Inferior parietal cortex (tissue), 1 donor: ENCODE data around the gene XYLT1.
"Not testable (repeated sequence)": the region's sequence is repeated elsewhere in the genome, so short reads cannot be mapped to it uniquely, and the experiment has no call there.

Experiments
- DNase-seq: peaks from one replicate; pipeline ENCODE4 v3.0.0-alpha.2; 2016; ENCODE audit errors: extremely low spot score

XYLT1 gene, protein sequence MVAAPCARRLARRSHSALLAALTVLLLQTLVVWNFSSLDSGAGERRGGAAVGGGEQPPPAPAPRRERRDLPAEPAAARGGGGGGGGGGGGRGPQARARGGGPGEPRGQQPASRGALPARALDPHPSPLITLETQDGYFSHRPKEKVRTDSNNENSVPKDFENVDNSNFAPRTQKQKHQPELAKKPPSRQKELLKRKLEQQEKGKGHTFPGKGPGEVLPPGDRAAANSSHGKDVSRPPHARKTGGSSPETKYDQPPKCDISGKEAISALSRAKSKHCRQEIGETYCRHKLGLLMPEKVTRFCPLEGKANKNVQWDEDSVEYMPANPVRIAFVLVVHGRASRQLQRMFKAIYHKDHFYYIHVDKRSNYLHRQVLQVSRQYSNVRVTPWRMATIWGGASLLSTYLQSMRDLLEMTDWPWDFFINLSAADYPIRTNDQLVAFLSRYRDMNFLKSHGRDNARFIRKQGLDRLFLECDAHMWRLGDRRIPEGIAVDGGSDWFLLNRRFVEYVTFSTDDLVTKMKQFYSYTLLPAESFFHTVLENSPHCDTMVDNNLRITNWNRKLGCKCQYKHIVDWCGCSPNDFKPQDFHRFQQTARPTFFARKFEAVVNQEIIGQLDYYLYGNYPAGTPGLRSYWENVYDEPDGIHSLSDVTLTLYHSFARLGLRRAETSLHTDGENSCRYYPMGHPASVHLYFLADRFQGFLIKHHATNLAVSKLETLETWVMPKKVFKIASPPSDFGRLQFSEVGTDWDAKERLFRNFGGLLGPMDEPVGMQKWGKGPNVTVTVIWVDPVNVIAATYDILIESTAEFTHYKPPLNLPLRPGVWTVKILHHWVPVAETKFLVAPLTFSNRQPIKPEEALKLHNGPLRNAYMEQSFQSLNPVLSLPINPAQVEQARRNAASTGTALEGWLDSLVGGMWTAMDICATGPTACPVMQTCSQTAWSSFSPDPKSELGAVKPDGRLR

DNA sequence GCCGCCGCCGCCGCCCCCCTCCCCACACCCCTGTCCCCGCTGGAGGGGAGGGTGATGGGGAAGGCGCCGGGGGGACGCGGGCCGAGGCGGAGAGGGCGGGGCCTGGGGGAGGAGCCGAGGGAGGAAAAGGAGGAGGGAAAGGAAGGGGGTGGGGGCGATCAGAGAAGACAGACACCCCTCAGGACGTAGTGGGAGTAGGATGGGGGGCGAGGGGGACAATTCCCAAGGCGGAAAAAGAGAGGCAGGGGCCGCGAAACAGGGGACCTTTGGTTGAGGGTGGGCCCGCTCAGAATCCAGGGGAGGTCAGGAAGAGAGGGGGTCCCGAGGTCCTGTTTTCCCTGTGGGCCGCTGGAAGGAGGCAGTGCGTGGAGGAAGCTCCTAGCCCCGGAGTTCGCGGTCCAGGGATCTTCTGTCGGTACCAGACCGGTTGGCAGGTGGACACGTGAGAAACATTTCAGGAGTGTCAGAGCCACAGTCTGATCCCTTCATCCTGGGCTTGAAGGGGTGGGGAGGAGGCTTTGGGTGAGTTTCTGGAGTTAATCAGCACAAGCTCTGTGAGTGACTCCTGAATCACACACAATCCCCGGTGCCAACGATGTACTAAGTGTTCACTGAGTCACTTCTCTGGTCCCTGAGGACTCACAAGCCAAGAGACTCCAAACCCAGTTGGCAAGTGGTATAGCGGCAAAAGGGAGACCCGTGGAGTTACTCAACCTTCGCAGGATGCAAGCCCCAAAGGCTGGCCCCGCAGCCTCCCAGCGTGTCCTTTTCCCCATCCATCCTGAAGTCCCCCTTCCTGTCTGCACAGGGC is at the start of gene XYLT1:
Gene XYLT1, minus strand, starts transcription at position 53 of the 811 bp plus-strand sequence. CDS start 164 bp downstream, outside the sequence.
- DNase-seq = peak; percentile 55

DNA sequence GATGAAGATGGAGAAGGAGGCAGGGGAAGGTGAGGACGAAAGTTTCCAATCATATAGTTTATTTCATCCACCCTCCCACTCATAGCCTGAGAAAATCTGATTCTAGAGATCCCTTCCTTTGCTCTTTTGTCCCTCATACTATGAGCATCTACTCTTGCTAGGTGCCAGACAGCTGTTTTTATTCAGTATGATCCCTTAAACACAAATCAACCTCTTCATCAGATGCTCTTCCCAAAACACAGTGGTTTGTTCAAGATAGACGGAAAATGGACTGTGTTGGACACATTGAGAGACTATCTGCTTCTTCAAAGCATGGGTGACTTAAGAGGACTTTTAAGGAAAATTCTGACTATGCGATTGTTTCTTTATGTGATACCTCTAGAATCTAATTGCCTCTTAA is 49.4 kb upstream of the XYLT1 start:
- DNase-seq = no peak

DNA sequence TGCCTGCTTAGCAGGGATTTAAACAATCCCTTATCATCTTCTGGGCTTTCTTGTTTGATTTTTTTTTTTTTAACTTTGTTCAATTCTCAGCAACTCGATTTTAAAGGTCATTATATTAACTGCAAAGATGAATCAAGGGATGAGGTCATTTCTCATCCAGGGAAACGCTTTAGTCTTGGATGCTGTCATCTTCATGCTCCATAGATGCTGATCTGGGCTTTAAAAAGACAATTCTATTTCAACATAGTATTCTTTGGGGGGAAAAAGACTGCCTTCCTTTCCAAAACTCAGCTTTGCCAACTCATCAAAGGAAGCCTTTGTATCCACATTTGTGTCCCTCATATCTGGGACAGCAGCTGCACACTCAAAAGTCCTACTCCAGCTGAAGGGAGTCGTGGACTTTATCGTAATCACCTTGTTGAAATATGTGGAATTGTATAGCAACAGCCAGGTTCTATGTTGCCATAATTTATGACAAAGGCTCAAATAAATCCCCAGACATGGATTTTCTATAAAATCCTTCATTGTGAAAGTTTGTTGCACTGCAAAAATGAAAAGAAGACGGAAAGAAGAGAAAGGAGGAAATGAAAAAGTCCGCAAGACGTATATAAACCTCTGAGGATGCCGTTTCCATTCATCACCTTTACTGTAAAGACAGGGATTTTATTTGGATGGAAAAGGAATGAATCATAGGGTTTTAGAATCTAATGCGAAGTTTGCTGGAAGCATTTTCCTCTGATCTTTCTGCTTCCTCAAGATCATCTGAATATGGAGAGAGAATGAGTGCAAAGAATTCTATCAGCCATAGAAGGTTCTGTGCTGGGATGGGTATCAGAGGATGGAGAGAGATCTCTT is 48.6 kb upstream of the XYLT1 start:
- DNase-seq = no peak

DNA sequence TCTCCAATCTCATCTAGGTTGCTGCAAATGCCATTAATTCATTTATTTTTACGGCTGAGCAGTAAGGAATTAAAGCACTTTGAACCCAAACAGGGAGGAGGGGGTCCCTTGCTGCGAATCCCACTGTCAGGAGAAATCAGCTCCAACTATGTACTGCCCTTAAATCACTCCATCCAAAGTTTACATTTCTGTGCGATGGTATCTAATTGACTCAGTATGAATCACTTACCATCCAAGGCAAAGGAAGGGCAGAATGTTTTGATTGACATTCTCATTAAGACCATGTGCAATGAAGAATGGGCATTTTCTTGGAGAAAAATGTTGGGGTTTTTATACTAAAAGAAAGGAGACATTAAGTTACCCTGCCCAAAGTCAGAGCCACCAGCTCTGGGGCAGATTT is 47.7 kb upstream of the XYLT1 start:
- no peak for DNase-seq

GRCh38 chr16:17515421-17516210 is 44.9 kb upstream of the XYLT1 start:
- DNase-seq = no peak

GRCh38 chr16:17512636-17513220 is 42.0 kb upstream of the XYLT1 start:
- DNase-seq = no peak

DNA sequence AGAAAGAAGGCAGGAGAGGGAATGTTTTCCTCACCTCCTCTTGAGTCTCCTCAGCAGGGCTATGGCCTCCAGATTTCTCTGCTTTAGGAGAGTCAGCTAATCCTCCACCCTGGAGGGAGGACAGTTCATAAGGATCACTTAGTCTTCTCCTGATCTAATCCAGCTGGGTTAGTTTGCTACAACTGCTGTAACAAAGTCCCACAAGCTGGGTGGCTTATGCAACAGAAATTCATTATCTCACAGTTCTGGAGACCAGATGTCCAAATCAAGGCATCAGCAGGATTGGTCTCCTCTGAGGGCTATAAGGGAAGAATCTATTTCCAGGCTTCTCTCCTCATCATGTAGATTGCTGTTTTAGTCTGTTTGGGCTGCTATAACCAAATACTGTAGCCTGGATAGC is 40.6 kb upstream of the XYLT1 start:
- peak; percentile 29 for DNase-seq

DNA sequence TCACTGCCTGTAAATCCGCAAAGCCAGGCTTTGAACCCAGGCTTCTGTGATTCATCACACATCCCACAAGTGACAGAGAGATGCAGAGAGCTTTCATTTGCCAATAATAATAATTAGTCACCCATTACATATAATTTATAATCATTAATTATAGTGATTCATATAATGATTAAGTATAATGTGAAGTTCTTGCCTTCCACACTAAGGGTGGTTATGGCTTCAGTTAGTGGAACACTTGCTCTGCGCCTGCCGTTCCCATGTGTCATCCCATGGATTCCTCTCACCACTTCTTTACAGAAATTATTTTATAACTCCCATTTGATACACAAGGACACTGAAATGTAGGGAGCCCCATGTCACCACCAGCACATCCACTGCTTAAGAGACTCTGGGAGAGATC is 39.8 kb upstream of the XYLT1 start:
- DNase-seq = no peak

GRCh38 chr16:17509194-17509593 is 38.4 kb upstream of the XYLT1 start:
- no peak for DNase-seq

- DNase-seq = no peak
These were observed 37.5 kb upstream of the XYLT1 start for GRCh38 chr16:17508303-17508702.

DNA sequence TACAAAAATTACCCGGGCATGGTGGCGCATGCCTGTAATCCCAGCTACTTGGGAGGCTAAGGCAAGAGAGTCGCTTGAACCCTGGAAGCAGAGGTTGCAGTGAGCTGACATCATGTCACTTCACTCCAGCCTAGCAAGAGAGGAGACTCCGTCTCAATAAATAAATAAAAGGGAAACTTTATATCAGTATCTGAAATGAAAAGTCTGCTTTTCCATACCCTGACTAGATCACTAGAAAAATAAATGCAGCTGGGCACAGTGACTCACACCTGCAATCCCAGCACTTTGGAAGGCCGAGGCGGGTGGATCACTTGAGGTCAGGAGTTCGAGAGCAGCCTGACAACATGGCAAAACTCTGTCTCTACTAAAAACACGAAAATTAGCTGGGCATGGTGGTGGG is 36.8 kb upstream of the XYLT1 start:
- not testable (repeated sequence) for DNase-seq

GRCh38 chr16:17505828-17506227 is 35.1 kb upstream of the XYLT1 start:
- not testable (repeated sequence) for DNase-seq

DNA sequence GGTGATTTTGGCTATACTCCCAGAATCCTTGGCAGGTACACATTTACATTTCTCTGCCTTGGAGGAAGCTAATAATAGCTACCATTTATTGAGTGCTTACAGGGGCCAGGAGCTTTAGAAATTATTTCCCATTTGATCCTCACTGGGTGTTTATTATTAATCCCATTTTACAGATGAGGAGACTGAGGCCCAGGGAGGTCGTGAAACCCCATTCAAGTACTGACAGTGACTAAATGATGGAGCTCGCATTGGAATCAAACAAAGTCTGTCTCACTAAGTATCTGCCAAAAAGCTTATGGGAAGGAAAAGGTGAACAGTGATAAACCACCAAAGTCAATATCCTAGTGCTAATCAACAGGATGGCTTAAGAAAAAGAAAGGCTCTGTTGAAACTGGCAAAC is 33.3 kb upstream of the XYLT1 start:
- no peak for DNase-seq

- no peak for DNase-seq
These were observed 32.6 kb upstream of the XYLT1 start for GRCh38 chr16:17503331-17503730.

GRCh38 chr16:17501321-17501720 is 30.6 kb upstream of the XYLT1 start:
- no peak for DNase-seq

DNA sequence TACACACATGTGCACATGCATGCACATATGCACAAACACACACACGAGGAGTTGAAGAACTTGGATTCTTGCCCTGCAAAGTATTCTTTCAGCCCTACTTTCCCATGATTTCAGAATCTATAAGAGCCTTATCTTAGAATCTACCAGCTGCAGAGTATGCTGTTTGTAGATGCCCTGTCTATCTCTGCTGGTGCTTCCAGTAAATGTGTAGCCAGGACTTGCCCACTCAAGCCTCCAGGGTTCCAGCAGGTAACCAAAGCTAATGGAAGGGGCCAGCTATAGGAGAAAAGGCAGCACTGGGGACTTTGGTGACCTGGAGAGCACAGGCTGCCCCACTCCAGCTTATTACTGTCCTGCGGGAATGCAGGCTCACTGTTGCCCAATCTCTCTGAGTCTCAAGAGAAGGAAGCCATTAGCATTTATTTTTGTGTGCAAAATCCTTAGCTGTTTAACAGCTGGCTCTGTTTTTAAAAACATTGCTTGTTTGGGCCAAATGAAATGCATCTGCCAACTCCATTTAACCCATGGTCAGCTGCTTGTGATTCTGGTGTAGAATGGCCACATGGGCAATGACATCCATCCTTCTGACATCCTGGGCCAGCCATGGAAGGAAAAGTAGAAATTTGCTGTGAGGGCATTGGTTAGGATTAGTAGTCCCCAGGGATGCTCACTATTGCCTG is 28.6 kb upstream of the XYLT1 start:
- no peak for DNase-seq

- no peak for DNase-seq
These were observed 26.9 kb upstream of the XYLT1 start for GRCh38 chr16:17497648-17498047.

DNA sequence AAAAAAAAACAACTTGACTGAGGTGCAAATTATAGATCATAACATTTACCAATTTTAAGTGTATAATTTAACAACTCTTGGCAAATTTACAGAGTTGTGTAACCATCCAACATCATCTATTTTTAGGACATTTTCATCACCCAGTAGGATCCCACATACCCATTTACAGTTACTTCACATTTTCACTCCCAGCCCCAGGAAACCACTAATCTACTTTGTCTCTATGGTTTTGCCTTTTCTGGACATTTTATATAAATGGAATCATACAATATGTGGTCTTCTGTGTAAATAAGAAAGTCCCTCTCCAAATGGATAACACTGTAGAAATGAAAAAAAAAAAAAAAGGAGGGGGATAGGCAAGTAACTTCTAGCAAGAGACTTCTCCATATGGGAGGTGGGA is 26.1 kb upstream of the XYLT1 start:
- no peak for DNase-seq

GRCh38 chr16:17493012-17493411 is 22.3 kb upstream of the XYLT1 start:
- no peak for DNase-seq
